ENCODE measurements around the gene PPP3CA. TPM values are rescaled to one million over a fixed set of nuclear protein-coding genes. Genes with fewer than 3 reads are reported as not detected.

The PPP3CA gene
- total RNA-seq, 4 donors from 2014 or later: 19.0 to 39.6 (median 20.3) TPM

- Histone ChIP-seq H3K36me3 (no peaks in the 10 kb centered on the region), H3K27ac (no peak overlapping the region), H3K4me1 (peaks cover 0 to 7% (median 0%) of the 10 kb centered on the region in 4 donors), H3K27me3 (no peaks in the 10 kb centered on the region), H3K9me3 (no peaks in the 10 kb centered on the region), H3K4me3 (no peak overlapping the region)
- TF ChIP-seq CTCF (IDR thresholded peaks at IDR 0.05) (no peak), POLR2A (IDR thresholded peaks at IDR 0.05) (no peak)
- no peak for DNase-seq
Observed at GRCh38 chr4:101329592-101329991, 17.7 kb downstream of the PPP3CA start.

- no peak for DNase-seq
- Histone ChIP-seq H3K36me3 (no peaks in the 10 kb centered on the region), H3K4me1 (peaks cover 0 to 7% (median 0%) of the 10 kb centered on the region in 4 donors), H3K9me3 (no peaks in the 10 kb centered on the region), H3K27ac (peak overlapping the region in 1 of 4 donors; percentile 4), H3K27me3 (no peaks in the 10 kb centered on the region), H3K4me3 (no peak overlapping the region)
- no peak for TF ChIP-seq CTCF (IDR thresholded peaks at IDR 0.05)
- no peak for TF ChIP-seq POLR2A (IDR thresholded peaks at IDR 0.05)
Observed at GRCh38 chr4:101328063-101328602, 19.2 kb downstream of the PPP3CA start.

- Histone ChIP-seq H3K4me3 (no peak overlapping the region), H3K4me1 (peaks cover 0 to 7% (median 0%) of the 10 kb centered on the region in 4 donors), H3K9me3 (no peaks in the 10 kb centered on the region), H3K27ac (no peak overlapping the region), H3K36me3 (no peaks in the 10 kb centered on the region), H3K27me3 (no peaks in the 10 kb centered on the region)
- TF ChIP-seq POLR2A (IDR thresholded peaks at IDR 0.05) (no peak), CTCF (IDR thresholded peaks at IDR 0.05) (no peak)
- no peak for DNase-seq
Observed at GRCh38 chr4:101326576-101326975, 20.8 kb downstream of the PPP3CA start.

GRCh38 chr4:101322743-101323142, 24.6 kb downstream of the PPP3CA start:
- Histone ChIP-seq H3K4me1 (peaks cover 0 to 8% (median 2%) of the 10 kb centered on the region in 4 donors), H3K9me3 (no peaks in the 10 kb centered on the region), H3K27me3 (no peaks in the 10 kb centered on the region), H3K4me3 (no peak overlapping the region), H3K36me3 (no peaks in the 10 kb centered on the region), H3K27ac (no peak overlapping the region)
- TF ChIP-seq POLR2A (IDR thresholded peaks at IDR 0.05) (no peak), CTCF (IDR thresholded peaks at IDR 0.05) (no peak)
- DNase-seq: no peak

GRCh38 chr4:101321481-101322042, 25.8 kb downstream of the PPP3CA start:
- DNase-seq: no peak
- no peak overlapping the region for H3K4me3 ChIP-seq
- TF ChIP-seq POLR2A (IDR thresholded peaks at IDR 0.05) (no peak), CTCF (IDR thresholded peaks at IDR 0.05) (no peak)
- H3K9me3 ChIP-seq: no peaks in the 10 kb centered on the region
- no peak overlapping the region for H3K27ac ChIP-seq
- H3K27me3 ChIP-seq: no peaks in the 10 kb centered on the region
- H3K36me3 ChIP-seq: no peaks in the 10 kb centered on the region
- peaks cover 0 to 8% (median 0%) of the 10 kb centered on the region in 4 donors for H3K4me1 ChIP-seq

Measured in Peyer's patch (tissue), 4 donors.